Effector memory CD4-positive, alpha-beta T cell (primary cell): ENCODE measurements around the gene EEF1AKMT3.

Source experiments
- DNase-seq, 3 donors: peaks; one replicate each; pipeline ENCODE4 v3.0.0-alpha.2; 2020
- H3K27ac ChIP-seq: 2 replicates; pipeline ENCODE4 v1.7.0; 2013; ENCODE audit warnings: mild to moderate bottlenecking, low read length, moderate library complexity; ENCODE audit not compliant: insufficient read depth, poor library complexity, severe bottlenecking
- H3K27me3 ChIP-seq: replicated peaks from 2 replicates; pipeline ENCODE4 v1.7.0; 2013; ENCODE audit warnings: mild to moderate bottlenecking, low read length; ENCODE audit not compliant: insufficient read depth, control insufficient read depth, poor library complexity, severe bottlenecking
- H3K36me3 ChIP-seq: 2 replicates; pipeline ENCODE4 v1.7.0; 2013; ENCODE audit warnings: mild to moderate bottlenecking, low read length, moderate library complexity; ENCODE audit not compliant: control insufficient read depth, insufficient read depth
- H3K4me1 ChIP-seq: 2 replicates; pipeline ENCODE4 v1.7.0; 2013; ENCODE audit warnings: low read length, mild to moderate bottlenecking; ENCODE audit not compliant: control insufficient read depth, insufficient read depth, poor library complexity, severe bottlenecking
- H3K4me3 ChIP-seq: 2 replicates; pipeline ENCODE4 v1.7.0; 2013; ENCODE audit warnings: low read length, low read depth, mild to moderate bottlenecking; ENCODE audit not compliant: insufficient read depth, poor library complexity, severe bottlenecking
- H3K9me3 ChIP-seq: 2 replicates; pipeline ENCODE4 v1.7.0; 2013; ENCODE audit warnings: mild to moderate bottlenecking, low read length, moderate library complexity; ENCODE audit not compliant: control insufficient read depth

Gene EEF1AKMT3

DNA sequence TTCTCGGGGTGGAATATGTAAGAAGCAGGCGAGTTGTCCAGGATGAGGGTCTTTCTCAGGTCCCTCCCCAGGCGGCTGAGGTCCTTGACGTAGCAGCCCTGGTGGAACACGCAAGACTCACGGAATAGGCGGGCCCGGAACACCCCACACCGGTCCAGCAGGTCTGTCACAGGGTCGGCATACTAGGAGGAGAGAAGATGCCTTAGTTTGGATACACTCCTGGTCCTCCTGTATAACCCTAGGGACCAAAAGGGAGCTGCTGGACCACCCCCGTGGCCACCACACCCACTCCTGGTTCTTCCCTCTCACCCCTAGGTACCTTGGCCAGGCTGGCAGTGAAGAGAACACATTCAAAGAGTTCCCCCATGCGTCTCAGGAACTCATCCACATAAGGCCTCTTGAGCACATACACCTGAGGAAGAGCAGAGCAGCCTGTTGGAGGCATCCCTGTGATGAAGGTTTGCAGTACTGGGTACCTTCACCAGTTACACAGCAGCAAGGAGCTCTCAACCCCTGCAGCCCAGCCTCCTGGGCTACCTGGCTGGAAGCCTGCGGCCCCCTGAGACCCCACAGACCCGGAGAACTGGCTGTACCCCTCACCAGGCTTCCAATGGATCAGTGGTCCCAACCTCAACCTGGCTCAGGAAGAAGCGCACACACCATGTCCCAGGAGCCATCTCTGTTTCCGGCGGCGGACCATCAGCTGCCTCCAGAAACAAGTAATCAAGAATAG is 51.7 kb downstream of the EEF1AKMT3 start:
- peaks cover 80% of the 10 kb centered on the region for H3K36me3 ChIP-seq
- no peaks in the 10 kb centered on the region for H3K9me3 ChIP-seq
- no peak for DNase-seq
- no peak overlapping the region for H3K4me3 ChIP-seq
- no peaks in the 10 kb centered on the region for H3K27me3 ChIP-seq
- no peaks in the 10 kb centered on the region for H3K4me1 ChIP-seq
- H3K27ac ChIP-seq = no peak overlapping the region

DNA sequence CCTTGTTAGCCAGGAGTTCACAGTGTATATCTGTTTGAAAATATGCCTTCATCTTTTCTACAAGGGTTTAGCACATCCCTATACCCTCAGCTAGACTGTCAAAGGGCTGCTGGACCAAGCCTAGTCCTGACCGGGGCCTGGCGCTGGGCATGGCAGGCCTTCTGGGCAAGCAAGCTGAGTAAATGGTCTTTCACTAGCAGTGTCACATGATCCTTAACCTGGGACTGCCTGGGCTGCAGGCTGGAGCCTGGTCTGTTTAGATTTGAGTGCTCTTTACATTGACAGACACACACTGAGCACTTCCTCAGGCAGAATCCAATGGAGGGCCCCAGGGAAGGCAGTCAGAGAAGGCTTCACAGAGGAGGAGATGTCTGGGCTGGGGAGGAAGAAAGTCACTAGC is 53.0 kb downstream of the EEF1AKMT3 start:
- DNase-seq = no peak
- no peaks in the 10 kb centered on the region for H3K4me1 ChIP-seq
- no peaks in the 10 kb centered on the region for H3K9me3 ChIP-seq
- no peaks in the 10 kb centered on the region for H3K27me3 ChIP-seq
- no peak overlapping the region for H3K27ac ChIP-seq
- H3K36me3 ChIP-seq = peaks cover 84% of the 10 kb centered on the region
- H3K4me3 ChIP-seq = no peak overlapping the region

DNA sequence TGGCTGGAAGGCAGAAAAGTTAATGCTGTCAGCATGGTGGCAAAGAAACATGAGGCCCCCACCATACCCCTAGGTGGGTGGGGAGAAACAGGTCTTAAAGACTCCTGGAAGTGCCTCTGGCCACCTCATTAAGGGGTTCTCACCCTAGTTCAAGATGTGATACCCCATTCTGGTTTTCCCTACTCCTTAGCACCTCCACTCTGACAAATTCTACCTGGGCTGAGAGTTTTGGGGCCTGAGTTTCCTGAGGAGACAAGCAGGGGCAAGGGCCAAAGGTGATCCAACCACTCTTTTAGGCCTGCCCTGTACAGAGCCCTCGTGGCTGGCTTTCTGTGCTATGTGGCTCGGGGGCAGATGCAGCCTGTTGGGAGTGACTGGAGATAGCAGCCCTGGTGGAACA is 54.0 kb downstream of the EEF1AKMT3 start:
- Histone ChIP-seq H3K4me3 (no peak overlapping the region), H3K27ac (peak overlapping the region; percentile 40), H3K36me3 (peaks cover 77% of the 10 kb centered on the region), H3K27me3 (no peaks in the 10 kb centered on the region), H3K9me3 (no peaks in the 10 kb centered on the region), H3K4me1 (peaks cover 9% of the 10 kb centered on the region)
- DNase-seq = no peak

DNA sequence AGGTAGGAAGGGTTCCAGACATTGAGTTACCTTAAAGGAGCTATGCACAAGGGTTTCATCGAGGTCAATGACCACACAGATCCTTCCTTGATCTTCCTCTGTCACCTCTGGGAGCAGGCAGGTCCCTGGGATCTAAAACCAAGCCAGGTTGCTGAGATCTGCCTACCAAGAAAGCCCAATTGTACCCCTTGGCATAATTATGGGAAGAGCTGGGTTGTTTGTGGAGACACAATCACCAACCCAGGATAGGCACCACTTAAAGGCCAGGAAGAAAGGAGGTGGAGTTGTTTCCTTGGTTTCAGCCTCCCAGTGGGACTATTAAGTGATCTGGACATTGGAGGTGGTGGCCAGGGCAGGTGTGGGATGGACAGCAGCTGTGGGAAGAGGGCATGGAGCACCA is 54.6 kb downstream of the EEF1AKMT3 start:
- Histone ChIP-seq H3K27me3 (no peaks in the 10 kb centered on the region), H3K27ac (peak overlapping the region; percentile 40), H3K36me3 (peaks cover 72% of the 10 kb centered on the region)

DNA sequence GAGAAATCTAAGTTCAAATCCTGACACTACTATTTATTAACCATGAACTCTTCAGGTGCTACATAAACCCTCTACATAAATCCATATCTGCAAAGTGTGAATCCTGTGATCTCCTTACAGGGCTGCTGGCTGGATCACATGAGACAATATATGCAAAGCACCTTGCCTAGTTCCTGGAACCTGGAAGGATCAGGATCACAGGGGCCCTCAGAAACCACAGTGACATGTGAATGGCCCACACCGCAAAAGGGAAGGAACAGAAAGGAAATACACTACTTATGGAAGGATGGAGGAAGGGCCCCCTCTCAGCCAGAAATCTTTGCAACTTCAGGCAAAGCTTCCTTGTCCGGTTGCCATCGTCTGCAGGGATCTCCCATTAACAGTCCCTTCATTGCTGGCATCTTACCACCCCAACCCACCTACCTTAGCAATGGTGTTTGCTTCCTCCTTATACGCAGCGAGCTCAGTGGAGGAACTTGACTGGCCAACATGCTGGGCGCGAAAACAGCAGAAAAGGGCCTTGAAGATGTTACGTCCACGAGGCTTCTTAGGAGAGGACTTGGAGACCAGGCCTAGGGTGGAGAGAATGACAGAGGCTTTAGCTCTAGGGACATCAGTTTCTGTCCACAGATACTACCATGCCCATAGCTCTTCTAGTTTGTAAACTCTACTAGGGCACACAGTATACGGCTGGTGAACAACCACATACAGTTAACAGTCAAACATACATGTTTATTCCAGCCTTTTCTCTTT is 56.8 kb downstream of the EEF1AKMT3 start:
- Histone ChIP-seq H3K9me3 (no peaks in the 10 kb centered on the region), H3K27ac (no peak overlapping the region), H3K27me3 (no peaks in the 10 kb centered on the region), H3K4me3 (no peak overlapping the region), H3K4me1 (peaks cover 37% of the 10 kb centered on the region), H3K36me3 (peaks cover 51% of the 10 kb centered on the region)
- no peak for DNase-seq

More for the DNA sequence above, 54.6 kb downstream of the EEF1AKMT3 start:
- Histone ChIP-seq H3K9me3 (no peaks in the 10 kb centered on the region), H3K4me1 (peaks cover 14% of the 10 kb centered on the region), H3K4me3 (no peak overlapping the region)
- no peak for DNase-seq

DNA sequence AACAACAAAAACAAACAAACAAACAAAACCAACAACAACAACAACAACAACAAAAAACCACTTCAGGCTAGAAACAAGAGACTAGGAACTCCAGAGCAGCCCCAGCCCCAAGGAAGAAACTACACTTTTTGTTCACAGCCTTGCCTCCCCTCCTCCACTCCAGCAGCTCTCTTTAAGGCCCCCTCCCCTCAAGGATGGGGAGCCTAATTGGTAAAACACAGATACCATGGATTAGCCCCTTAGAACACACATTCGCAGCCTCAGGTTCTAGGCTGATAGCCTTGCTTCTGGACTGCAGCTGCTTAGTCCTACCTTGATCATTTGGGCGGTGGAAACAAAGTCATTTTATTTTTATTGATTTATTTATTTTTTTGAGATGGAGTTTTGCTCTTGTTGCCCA is 58.0 kb downstream of the EEF1AKMT3 start:
- Histone ChIP-seq H3K36me3 (peaks cover 39% of the 10 kb centered on the region), H3K9me3 (no peaks in the 10 kb centered on the region), H3K27me3 (no peaks in the 10 kb centered on the region), H3K4me3 (no peak overlapping the region), H3K4me1 (peaks cover 47% of the 10 kb centered on the region), H3K27ac (no peak overlapping the region)
- DNase-seq = no peak
